ENCODE results near the gene CCN5. TPM values are rescaled to one million over a fixed set of nuclear protein-coding genes. Genes with fewer than 3 reads are reported as not detected.
A peak's percentile ranks its signal among the peaks of the same experiment; 100 is the strongest.

The CCN5 gene
- total RNA-seq, 4 donors from 2014 or later, result 5.8 to 32.2 (median 11.2) TPM

DNA sequence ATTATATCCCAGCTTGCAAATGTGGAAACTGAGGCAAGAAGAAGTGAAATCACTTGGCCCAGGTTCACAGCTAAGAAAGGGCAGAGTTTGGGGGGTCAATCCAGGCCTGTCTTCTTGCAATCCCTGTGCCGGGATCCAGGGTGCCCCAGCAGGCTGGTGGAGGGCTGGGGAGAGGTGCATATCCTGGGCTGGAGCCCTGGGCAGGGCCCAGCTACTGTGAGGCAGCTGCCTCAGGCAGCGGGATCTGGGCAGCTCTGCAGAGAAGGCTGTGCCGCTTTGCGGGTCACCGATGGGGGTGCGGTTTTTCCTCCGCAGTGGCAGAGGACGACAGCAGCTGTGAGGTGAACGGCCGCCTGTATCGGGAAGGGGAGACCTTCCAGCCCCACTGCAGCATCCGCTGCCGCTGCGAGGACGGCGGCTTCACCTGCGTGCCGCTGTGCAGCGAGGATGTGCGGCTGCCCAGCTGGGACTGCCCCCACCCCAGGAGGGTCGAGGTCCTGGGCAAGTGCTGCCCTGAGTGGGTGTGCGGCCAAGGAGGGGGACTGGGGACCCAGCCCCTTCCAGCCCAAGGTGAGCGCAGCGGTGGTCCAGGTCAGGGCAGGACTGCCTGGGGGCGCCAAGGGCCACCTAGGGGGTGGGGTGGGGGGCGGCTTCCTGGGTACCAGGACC, 9.4 kb downstream of the CCN5 start:
- Histone ChIP-seq H3K4me3 (no peak overlapping the region), H3K36me3 (no peaks in the 10 kb centered on the region), H3K9me3 (no peaks in the 10 kb centered on the region), H3K4me1 (no peaks in the 10 kb centered on the region), H3K27me3 (no peaks in the 10 kb centered on the region), H3K27ac (no peak overlapping the region)
- DNase-seq, result no peak
- no peak for TF ChIP-seq POLR2A (IDR thresholded peaks at IDR 0.05)
- TF ChIP-seq, protein P1, sequence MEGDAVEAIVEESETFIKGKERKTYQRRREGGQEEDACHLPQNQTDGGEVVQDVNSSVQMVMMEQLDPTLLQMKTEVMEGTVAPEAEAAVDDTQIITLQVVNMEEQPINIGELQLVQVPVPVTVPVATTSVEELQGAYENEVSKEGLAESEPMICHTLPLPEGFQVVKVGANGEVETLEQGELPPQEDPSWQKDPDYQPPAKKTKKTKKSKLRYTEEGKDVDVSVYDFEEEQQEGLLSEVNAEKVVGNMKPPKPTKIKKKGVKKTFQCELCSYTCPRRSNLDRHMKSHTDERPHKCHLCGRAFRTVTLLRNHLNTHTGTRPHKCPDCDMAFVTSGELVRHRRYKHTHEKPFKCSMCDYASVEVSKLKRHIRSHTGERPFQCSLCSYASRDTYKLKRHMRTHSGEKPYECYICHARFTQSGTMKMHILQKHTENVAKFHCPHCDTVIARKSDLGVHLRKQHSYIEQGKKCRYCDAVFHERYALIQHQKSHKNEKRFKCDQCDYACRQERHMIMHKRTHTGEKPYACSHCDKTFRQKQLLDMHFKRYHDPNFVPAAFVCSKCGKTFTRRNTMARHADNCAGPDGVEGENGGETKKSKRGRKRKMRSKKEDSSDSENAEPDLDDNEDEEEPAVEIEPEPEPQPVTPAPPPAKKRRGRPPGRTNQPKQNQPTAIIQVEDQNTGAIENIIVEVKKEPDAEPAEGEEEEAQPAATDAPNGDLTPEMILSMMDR (IDR thresholded peaks at IDR 0.05), result no peak

DNA sequence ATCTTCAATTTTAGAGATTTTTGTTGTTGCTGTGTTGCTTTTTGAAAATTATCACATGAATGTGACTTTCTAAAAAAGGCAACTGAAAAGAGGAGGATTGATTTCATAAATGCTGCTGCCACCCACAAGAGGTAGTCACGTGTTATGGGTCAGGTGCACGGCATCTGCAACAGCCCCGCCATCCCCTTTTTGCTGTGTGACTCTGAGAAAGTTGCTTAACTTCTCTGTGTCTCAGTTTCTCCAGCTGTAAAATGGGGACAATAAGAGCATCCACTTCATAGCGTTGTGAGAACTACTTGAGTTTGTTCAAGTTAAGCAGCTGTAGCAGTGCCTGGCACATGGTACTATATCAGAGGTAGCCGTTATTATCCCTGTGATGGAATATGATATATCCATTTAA, 10.7 kb downstream of the CCN5 start:
- TF ChIP-seq, protein P1 (IDR thresholded peaks at IDR 0.05), result no peak
- TF ChIP-seq POLR2A (IDR thresholded peaks at IDR 0.05), result no peak
- H3K4me3 ChIP-seq, result no peak overlapping the region
- no peak for DNase-seq
- H3K27ac ChIP-seq, result no peak overlapping the region
- H3K4me1 ChIP-seq, result no peaks in the 10 kb centered on the region
- no peaks in the 10 kb centered on the region for H3K36me3 ChIP-seq
- no peaks in the 10 kb centered on the region for H3K9me3 ChIP-seq
- no peaks in the 10 kb centered on the region for H3K27me3 ChIP-seq

DNA sequence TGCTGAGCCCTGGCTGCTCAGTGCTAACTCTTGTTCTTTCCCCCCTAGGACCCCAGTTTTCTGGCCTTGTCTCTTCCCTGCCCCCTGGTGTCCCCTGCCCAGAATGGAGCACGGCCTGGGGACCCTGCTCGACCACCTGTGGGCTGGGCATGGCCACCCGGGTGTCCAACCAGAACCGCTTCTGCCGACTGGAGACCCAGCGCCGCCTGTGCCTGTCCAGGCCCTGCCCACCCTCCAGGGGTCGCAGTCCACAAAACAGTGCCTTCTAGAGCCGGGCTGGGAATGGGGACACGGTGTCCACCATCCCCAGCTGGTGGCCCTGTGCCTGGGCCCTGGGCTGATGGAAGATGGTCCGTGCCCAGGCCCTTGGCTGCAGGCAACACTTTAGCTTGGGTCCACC, 11.9 kb downstream of the CCN5 start:
- H3K4me1 ChIP-seq, result no peaks in the 10 kb centered on the region
- H3K9me3 ChIP-seq, result no peaks in the 10 kb centered on the region
- no peak overlapping the region for H3K4me3 ChIP-seq
- TF ChIP-seq, protein P1 (IDR thresholded peaks at IDR 0.05), result no peak
- TF ChIP-seq POLR2A (IDR thresholded peaks at IDR 0.05), result no peak
- no peak overlapping the region for H3K27ac ChIP-seq
- no peaks in the 10 kb centered on the region for H3K36me3 ChIP-seq
- H3K27me3 ChIP-seq, result no peaks in the 10 kb centered on the region
- no peak for DNase-seq

DNA sequence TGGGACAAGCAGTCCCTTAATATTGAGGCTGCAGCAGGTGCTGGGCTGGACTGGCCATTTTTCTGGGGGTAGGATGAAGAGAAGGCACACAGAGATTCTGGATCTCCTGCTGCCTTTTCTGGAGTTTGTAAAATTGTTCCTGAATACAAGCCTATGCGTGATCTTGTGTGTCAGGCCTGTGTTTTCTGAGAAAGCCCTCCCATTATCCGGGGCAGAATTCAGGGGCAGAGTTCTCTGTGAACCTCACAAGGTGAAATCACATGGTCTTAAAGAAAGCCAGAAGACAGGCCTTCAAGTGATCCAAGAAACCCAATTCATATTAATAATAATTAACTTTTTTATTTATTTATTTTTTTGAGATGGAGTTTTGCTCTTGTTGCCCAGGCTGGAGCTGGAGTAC, 12.5 kb downstream of the CCN5 start:
- Histone ChIP-seq H3K27ac (no peak overlapping the region), H3K36me3 (no peaks in the 10 kb centered on the region), H3K9me3 (no peaks in the 10 kb centered on the region), H3K4me1 (no peaks in the 10 kb centered on the region), H3K27me3 (no peaks in the 10 kb centered on the region), H3K4me3 (no peak overlapping the region)
- no peak for DNase-seq
- no peak for TF ChIP-seq POLR2A (IDR thresholded peaks at IDR 0.05)
- TF ChIP-seq, protein P1 (IDR thresholded peaks at IDR 0.05), result no peak

DNA sequence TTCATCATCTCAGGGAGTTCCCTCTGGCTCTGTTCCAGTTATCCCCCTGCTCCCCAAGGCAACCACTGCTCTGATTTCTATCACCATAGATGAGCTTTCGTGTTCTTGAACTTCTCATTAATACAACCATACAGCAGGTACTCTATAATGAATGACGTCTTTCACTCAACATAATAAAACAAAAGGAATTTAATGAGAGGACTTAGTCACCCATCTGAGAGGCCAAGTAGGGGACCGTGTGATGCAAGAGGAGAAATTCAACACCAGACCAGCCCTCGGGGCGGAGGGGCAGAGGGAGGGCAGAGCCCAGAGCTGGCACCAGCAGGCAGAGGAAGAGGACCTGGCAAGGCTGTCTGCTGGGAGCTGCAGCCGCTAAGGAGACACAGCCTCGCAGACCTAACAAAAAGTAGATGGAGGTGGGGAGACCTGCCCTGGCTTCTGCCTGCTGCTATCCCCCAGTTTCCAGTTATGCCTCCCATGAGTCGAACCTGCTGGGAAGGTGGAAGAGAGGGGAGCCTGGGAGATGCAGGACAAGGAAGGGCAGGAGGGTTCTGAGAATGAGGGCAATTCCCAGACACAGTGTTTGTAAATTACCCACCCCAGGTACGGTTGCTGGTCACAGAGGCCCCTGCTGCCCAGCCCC, 13.8 kb downstream of the CCN5 start:
- H3K27ac ChIP-seq, result no peak overlapping the region
- peak in 1 of 3 donors; percentile 63 for DNase-seq
- H3K4me1 ChIP-seq, result no peaks in the 10 kb centered on the region
- H3K4me3 ChIP-seq, result no peak overlapping the region
- H3K27me3 ChIP-seq, result no peaks in the 10 kb centered on the region
- TF ChIP-seq, protein P1 (IDR thresholded peaks at IDR 0.05), result no peak
- TF ChIP-seq POLR2A (IDR thresholded peaks at IDR 0.05), result no peak
- no peaks in the 10 kb centered on the region for H3K9me3 ChIP-seq
- no peaks in the 10 kb centered on the region for H3K36me3 ChIP-seq
